Heart right ventricle (tissue), 16 donors: ENCODE results near the gene PTPRM. TPM values are rescaled to one million over a fixed set of nuclear protein-coding genes. Genes with fewer than 3 reads are reported as not detected.

Source experiments
- ATAC-seq, 8 donors: fragments of 200-7000 bp; cut with Tn5 transposase; one replicate each; pipeline ENCODE4 v1.9.1; 2020; ENCODE audit warnings: mild to moderate bottlenecking in 8 of 8, moderate library complexity in 8 of 8, moderate number of reproducible peaks in 1 of 8
- DNase-seq, 2 donors: peaks; one replicate each; pipeline ENCODE4 v3.0.0-alpha.2; 2020
- H3K27ac ChIP-seq, 10 donors: fragments of 200-600 bp; sonication (generic) in 2 of 10; one replicate each; pipeline versions ENCODE4 v1.5.0 to v1.8.0; 2020 to 2022; ENCODE audit warnings: mild to moderate bottlenecking in 3 of 10
- H3K27me3 ChIP-seq, 7 donors: fragments of 200-600 bp; one replicate each; pipeline ENCODE4 v1.8.0; 2021 to 2022; ENCODE audit warnings: mild to moderate bottlenecking in 2 of 7
- H3K36me3 ChIP-seq, 9 donors: fragments of 200-600 bp; sonication (generic) in 1 of 9; one replicate each; pipeline versions ENCODE4 v1.5.0 to v1.8.0; 2020 to 2022; ENCODE audit warnings: mild to moderate bottlenecking in 2 of 9
- H3K4me1 ChIP-seq, 9 donors: fragments of 200-600 bp; sonication (generic) in 1 of 9; one replicate each; pipeline versions ENCODE4 v1.5.0 to v1.8.0; 2020 to 2022; ENCODE audit warnings: mild to moderate bottlenecking in 4 of 9
- H3K4me3 ChIP-seq, 10 donors: fragments of 200-600 bp; sonication (generic) in 2 of 10; one replicate each; pipeline versions ENCODE4 v1.5.0 to v1.8.0; 2020 to 2022; ENCODE audit warnings: mild to moderate bottlenecking in 7 of 10, moderate library complexity in 2 of 10
- H3K9me3 ChIP-seq, 11 donors: fragments of 200-600 bp in 10 of 11; sonication (generic) in 2 of 11; one replicate each; pipeline versions ENCODE4 v1.5.0 to v1.8.0; 2013 to 2022; ENCODE audit warnings: mild to moderate bottlenecking in 2 of 11, control low read depth in 1 of 11, moderate library complexity in 1 of 11
- CTCF ChIP-seq, 9 donors: fragments of 200-600 bp; sonication (generic) in 2 of 9; IDR thresholded peaks; one replicate each; pipeline versions ENCODE4 v1.5.0 to v1.8.0; 2021 to 2022; ENCODE audit warnings: antibody characterized with exemption in 9 of 9, mild to moderate bottlenecking in 5 of 9, moderate library complexity in 1 of 9
- WGBS, 2 donors: extraction: QIAGEN DNeasy Blood & Tissue Kit; methylation state at CpG; one replicate each; pipeline ENCODE4 v1.1.7; 2013; ENCODE audit warnings: inconsistent platforms in 1 of 2; 5-methylcytosine and 5-hydroxymethylcytosine counted together
- intact Hi-C, 10 donors: fragments of 100-400 bp; cut with DNase I; formaldehyde crosslinking; loops; one replicate each; pipeline versions ENCODE4 v1.11.1 to v1.14.2; 2022
- polyA plus RNA-seq, 2 donors: library from polyadenylated mRNA; stranded (reverse); fragments of 200-250 nt; gene quantifications; one replicate each; pipeline ENCODE4 v1.2.3, GENCODE V29; 2013
- total RNA-seq, 10 donors: library from RNA; stranded (reverse); fragmentation: NEBNext Ultra II Directional in 3 of 10; extraction: Animal tissue kit (Norgen Biotek cat#: 25700) in 3 of 10; gene quantifications; one replicate each; pipeline versions ENCODE4 v1.2.1 to v1.2.4, GENCODE V29; 2021 to 2023
- donor health status: Arrhythmogenic right ventricular cardiomyopathy.
- donor health status: ischemic (EF 13 %, LVEDD 7.1; RV severe dilation, severe dysfunction).
- donor health status: healthy with polysubstance abuse.
- donor health status: DM: no; HTN: yes; CAD: no.
- donor health status: DM: no; HTN: no; CAD: no.
- donor health status: ischemic (EF 25% LVEDD 6.9; RV normal size, moderate dysfunction).
- donor health status: ischemic (EF 25% LVEDD 5.7; RV mildly dilated, moderate dysfunction).
- donor health status: healthy.
- donor health status: DM: yes; HTN: yes; CAD: no.
- donor health status: Ischemic cardiomyopathy.
- donor health status: ischemic (EF 35%, LVEDD 5.7; RV mildly dilated, moderate dysfunction).
- donor health status: nonischemic (EF 11% LVEDD 7.7; RV severe dilation, severe dysfunction).
- donor health status: DM: yes; HTN: yes; CAD: no.
- donor health status: PGD.
- donor health status: ischemic (EF 29% LVEDD 5.4; RV normal size, mild dysfunction).
- donor health status: nonischemic (EF 23%, LVEDD 6.1; RV moderate dilation, normal function).

Gene PTPRM
- total and polyA plus RNA-seq, 12 donors = 81.7 to 170 (median 132) TPM

- TF ChIP-seq CTCF (IDR thresholded peaks at IDR 0.05) = no peak
- WGBS, 2 donors = 65 to 80% methylated on average over 3 of the region's 3 CpGs
Observed at GRCh38 chr18:8036551-8036950, 469.4 kb downstream of the PTPRM start.

GRCh38 chr18:8037296-8037695 lies 470.2 kb downstream of the PTPRM start:
- no peak for DNase-seq
- intact Hi-C loops = loop anchor here in 1 of 10 donors (10.0 kb wide), 1 partner anchor 122 kb away; no protein-coding TSS in a partner anchor
- no peak for TF ChIP-seq CTCF (IDR thresholded peaks at IDR 0.05)
- ATAC-seq = no peak
- Histone ChIP-seq H3K9me3 (peaks cover 0 to 10% (median 0%) of the 10 kb centered on the region in 11 donors), H3K36me3 (no peaks in the 10 kb centered on the region), H3K4me3 (no peak overlapping the region), H3K27me3 (no peaks in the 10 kb centered on the region), H3K4me1 (peaks cover 0 to 46% (median 3%) of the 10 kb centered on the region in 9 donors), H3K27ac (no peak overlapping the region)
- WGBS, 2 donors = 55 to 65% methylated on average over 1 of the region's 1 CpG

More at GRCh38 chr18:8036551-8036950, 469.4 kb downstream of the PTPRM start:
- Histone ChIP-seq H3K36me3 (no peaks in the 10 kb centered on the region), H3K27ac (no peak overlapping the region), H3K27me3 (no peaks in the 10 kb centered on the region), H3K9me3 (peaks cover 0 to 10% (median 0%) of the 10 kb centered on the region in 11 donors), H3K4me1 (peaks cover 0 to 46% (median 8%) of the 10 kb centered on the region in 9 donors), H3K4me3 (no peak overlapping the region)
- no peak for DNase-seq
- no peak for ATAC-seq
- intact Hi-C loops = loop anchor here in 1 of 10 donors (10.0 kb wide), 1 partner anchor 122 kb away; no protein-coding TSS in a partner anchor

- TF ChIP-seq CTCF (IDR thresholded peaks at IDR 0.05) = no peak
- H3K4me3 ChIP-seq = no peak overlapping the region
- no peaks in the 10 kb centered on the region for H3K36me3 ChIP-seq
- no peaks in the 10 kb centered on the region for H3K27me3 ChIP-seq
- DNase-seq (no peak), ATAC-seq (no peak)
- H3K4me1 ChIP-seq = peaks cover 0 to 55% (median 7%) of the 10 kb centered on the region in 9 donors
- no peak overlapping the region for H3K27ac ChIP-seq
- no peaks in the 10 kb centered on the region for H3K9me3 ChIP-seq
- intact Hi-C loops = no loop called here
Observed at GRCh38 chr18:8040021-8040420, 472.9 kb downstream of the PTPRM start.

GRCh38 chr18:8041526-8042111 lies 474.5 kb downstream of the PTPRM start:
- no peak for TF ChIP-seq CTCF (IDR thresholded peaks at IDR 0.05)
- Histone ChIP-seq H3K27me3 (no peaks in the 10 kb centered on the region), H3K36me3 (no peaks in the 10 kb centered on the region), H3K27ac (no peak overlapping the region), H3K4me1 (peaks cover 0 to 63% (median 7%) of the 10 kb centered on the region in 9 donors), H3K9me3 (no peaks in the 10 kb centered on the region), H3K4me3 (no peak overlapping the region)
- DNase-seq = no peak
- intact Hi-C loops = no loop called here
- ATAC-seq = no peak
- WGBS, 2 donors = 82% methylated on average over 1 of the region's 1 CpG
